SK-N-SH (cell line): ENCODE data around the gene IRF1. TPM values are rescaled to one million over a fixed set of nuclear protein-coding genes. Genes with fewer than 3 reads are reported as not detected.

Experiments
- CTCF ChIA-PET: fragments of 300-600, 350-600 bp; formaldehyde crosslinking; extraction: SDS; loops from one replicate; lab custom pipeline; 2021; lab: Yijun Ruan, JAX
- POLR2A ChIA-PET: fragments of 350-600 bp; sonication (Branson Sonifier 250); formaldehyde crosslinking; extraction: SDS; loops from one replicate; lab custom pipeline; 2020; ENCODE audit warnings: antibody characterized with exemption, inconsistent platforms; lab: Yijun Ruan, JAX
- DNase-seq: peaks from one replicate; pipeline ENCODE4 v3.0.0; 2012
- H2AFZ ChIP-seq: fragments of 200-600 bp; sonication (generic); 2 replicates; pipeline ENCODE4 v1.8.1; 2016; ENCODE audit warnings: antibody characterized with exemption, mild to moderate bottlenecking, low read depth
- H3F3A ChIP-seq: fragments of 200-600 bp; sonication (generic); replicated peaks from 2 replicates; pipeline ENCODE3; 2016; ENCODE audit warnings: antibody characterized with exemption, mild to moderate bottlenecking; ENCODE audit not compliant: insufficient read depth
- H3K27ac ChIP-seq, 2 experiments: fragments of 200-500 bp in 1 of 2; fragments of 200-600 bp in 1 of 2; sonication (Bioruptor generic) in 1 of 2; sonication (generic), shearing (Covaris generic) in 1 of 2; 2 replicates each; pipeline versions ENCODE4 v1.5.1 to v1.6.1; 2014 to 2016; ENCODE audit warnings: low read depth in 2 of 2, inconsistent platforms in 1 of 2, low read length in 1 of 2, mild to moderate bottlenecking in 1 of 2, mixed read lengths in 1 of 2
- H3K27me3 ChIP-seq: fragments of 200-600 bp; sonication (generic), shearing (Covaris generic); 2 replicates; pipeline ENCODE4 v1.6.1; 2016; ENCODE audit warnings: mixed run types; ENCODE audit not compliant: insufficient read depth
- H3K36me3 ChIP-seq, 2 experiments: fragments of 200-500 bp in 1 of 2; fragments of 200-600 bp in 1 of 2; sonication (Bioruptor generic) in 1 of 2; sonication (generic) in 1 of 2; replicated peaks in 1 of 2; 2 replicates each; pipeline versions ENCODE3 to v1.5.1; 2014 to 2016; ENCODE audit warnings: low read length in 1 of 2, mild to moderate bottlenecking in 1 of 2; ENCODE audit not compliant: insufficient read depth in 2 of 2, control insufficient read depth in 1 of 2
- H3K4me1 ChIP-seq, 2 experiments: fragments of 200-500 bp in 1 of 2; fragments of 200-600 bp in 1 of 2; sonication (Bioruptor generic) in 1 of 2; sonication (generic), shearing (Covaris generic) in 1 of 2; 2 replicates each; pipeline versions ENCODE4 v1.5.1 to v1.6.1; 2014 to 2016; ENCODE audit warnings: low read depth in 1 of 2, low read length in 1 of 2, mixed run types in 1 of 2; ENCODE audit not compliant: insufficient read depth in 2 of 2, control insufficient read depth in 1 of 2
- H3K4me2 ChIP-seq: fragments of 200-600 bp; sonication (generic), shearing (Covaris generic); 2 replicates; pipeline ENCODE4 v1.6.1; 2017; ENCODE audit warnings: mixed run types
- H3K4me3 ChIP-seq, 2 experiments: fragments of 200-500 bp in 1 of 2; fragments of 200-600 bp in 1 of 2; sonication (Bioruptor generic) in 1 of 2; sonication (generic), shearing (Covaris generic) in 1 of 2; 2 replicates each; pipeline versions ENCODE4 v1.5.1 to v1.8.1; 2014 to 2016; ENCODE audit warnings: low read depth in 2 of 2, inconsistent platforms in 1 of 2, low read length in 1 of 2, mild to moderate bottlenecking in 1 of 2, mixed read lengths in 1 of 2, moderate library complexity in 1 of 2
- H3K79me2 ChIP-seq: fragments of 200-600 bp; sonication (generic); 2 replicates; pipeline ENCODE4 v1.8.1; 2017; ENCODE audit warnings: mild to moderate bottlenecking; ENCODE audit not compliant: insufficient read depth
- H3K9ac ChIP-seq: fragments of 200-600 bp; sonication (generic); 2 replicates; pipeline ENCODE4 v1.6.1; 2017; ENCODE audit warnings: mixed run types
- H3K9me2 ChIP-seq: fragments of 200-600 bp; sonication (generic); 2 replicates; pipeline ENCODE4 v1.6.1; 2017; ENCODE audit warnings: mixed run types
- H3K9me3 ChIP-seq: fragments of 200-600 bp; sonication (generic); 2 replicates; pipeline ENCODE4 v1.6.1; 2017; ENCODE audit warnings: mixed run types, mild to moderate bottlenecking, moderate library complexity
- H4K20me1 ChIP-seq: fragments of 200-600 bp; sonication (generic); 2 replicates; pipeline ENCODE4 v1.6.1; 2017; ENCODE audit warnings: mild to moderate bottlenecking, mixed run types; ENCODE audit not compliant: insufficient read depth
- CTCF ChIP-seq: fragments of 200-600 bp; sonication (generic); IDR thresholded peaks from 2 replicates; pipeline ENCODE4 v1.6.1; 2017; ENCODE audit warnings: antibody characterized with exemption, mild to moderate bottlenecking, moderate library complexity
- EZH2phosphoT487 ChIP-seq: fragments of 200-600 bp; sonication (generic); IDR thresholded peaks from 2 replicates; pipeline ENCODE4 v1.6.1; 2017; ENCODE audit warnings: low read depth, mixed run types, mild to moderate bottlenecking, antibody characterized with exemption, moderate library complexity, borderline replicate concordance
- GABPA ChIP-seq: IDR thresholded peaks from 2 replicates; pipeline ENCODE4 v1.4.0; 2012; ENCODE audit warnings: low read depth, mild to moderate bottlenecking
- RAD21 ChIP-seq: IDR thresholded peaks from 2 replicates; pipeline ENCODE4 v1.6.1; 2012; ENCODE audit warnings: mild to moderate bottlenecking, low read length
- RCOR1 ChIP-seq: fragments of 150-350 bp; IDR thresholded peaks from 2 replicates; pipeline ENCODE4 v1.6.1; 2017; ENCODE audit warnings: antibody characterized with exemption, low read length
- USF1 ChIP-seq: IDR thresholded peaks from 2 replicates; pipeline ENCODE4 v1.4.0; 2012; ENCODE audit warnings: low read depth, borderline replicate concordance
- YY1 ChIP-seq: IDR thresholded peaks from 2 replicates; pipeline ENCODE4 v1.4.0; 2012; ENCODE audit warnings: low read depth, mild to moderate bottlenecking
- WGBS: methylation state at CpG from one replicate; pipeline ENCODE4 v1.1.6; 2017; ENCODE audit warnings: low lambda C conversion rate; 5-methylcytosine and 5-hydroxymethylcytosine counted together
- polyA plus RNA-seq, 3 experiments: library from polyadenylated mRNA; depleted of rRNA; stranded (reverse); fragments of >200 nt; gene quantifications; 2 replicates each; pipeline ENCODE4 v1.2.3, GENCODE V29; 2012

The IRF1 gene
- polyA plus RNA-seq, 1 of the 3 experiments (the other 2 are of a cell fraction) = 15.2 TPM

- H3K27me3 ChIP-seq = no peaks in the 10 kb centered on the region
- no peak overlapping the region for H3K4me3 ChIP-seq
- no peak overlapping the region; a peak in 1 of 4 replicates for H3K27ac ChIP-seq
- H2AFZ ChIP-seq = no peak overlapping the region
- CTCF ChIA-PET = interaction anchor here (0.9 to 1.2 kb wide), 4 partner anchors 9 to 54 kb away, joined by 3 to 4 read pairs (median 3); no protein-coding TSS in a partner anchor
- H3K9me2 ChIP-seq = no peaks in the 10 kb centered on the region
- H3K36me3 ChIP-seq = peaks cover 3% of the 10 kb centered on the region in 2 experiments
- no peaks in the 10 kb centered on the region for H4K20me1 ChIP-seq
- TF ChIP-seq RCOR1 = no peak
- no peak for TF ChIP-seq EZH2phosphoT487
- no peak for TF ChIP-seq YY1
- TF ChIP-seq USF1 = no peak
- TF ChIP-seq RAD21 = no peak
- POLR2A ChIA-PET = no interaction called here
- WGBS = 70% methylated on average over 4 of the region's 10 CpGs
- H3F3A ChIP-seq = peaks cover 1% of the 10 kb centered on the region
- H3K4me1 ChIP-seq = peaks cover 0 to 22% of the 10 kb centered on the region in 2 experiments; a peak in 1 of 4 replicates
- no peak overlapping the region for H3K9ac ChIP-seq
- no peaks in the 10 kb centered on the region for H3K79me2 ChIP-seq
- H3K4me2 ChIP-seq = no peak overlapping the region
- no peak for DNase-seq
- no peaks in the 10 kb centered on the region for H3K9me3 ChIP-seq
Observed at GRCh38 chr5:132477784-132478365, 12.7 kb downstream of the IRF1 start.

GRCh38 chr5:132476876-132477781 is 13.4 kb downstream of the IRF1 start:
- POLR2A ChIA-PET = no interaction called here
- DNase-seq = no peak
- Histone ChIP-seq H3K27ac (no peak overlapping the region), H3K79me2 (no peaks in the 10 kb centered on the region), H3K36me3 (peaks cover 0 to 2% of the 10 kb centered on the region in 2 experiments), H3K9me2 (no peaks in the 10 kb centered on the region), H3K4me2 (no peak overlapping the region), H3K27me3 (no peaks in the 10 kb centered on the region), H4K20me1 (no peaks in the 10 kb centered on the region), H3K9ac (no peak overlapping the region)
- 82% methylated on average over 4 of the region's 7 CpGs for WGBS
- TF ChIP-seq GABPA (no peak), CTCF (peak; percentile 16; the same call in 1 of the 2 replicates), RCOR1 (no peak)
- TF ChIP-seq, all 33 proteins: peak for 1
- Histone ChIP-seq H3K4me3 (no peak overlapping the region), H3F3A (no peaks in the 10 kb centered on the region), H2AFZ (no peak overlapping the region), H3K4me1 (peaks cover 0 to 22% of the 10 kb centered on the region in 2 experiments; a peak in 1 of 4 replicates), H3K9me3 (no peaks in the 10 kb centered on the region)
- CTCF ChIA-PET = interaction anchor here (0.9 to 1.2 kb wide), 5 partner anchors 10 to 58 kb away, joined by 3 to 4 read pairs (median 3); no protein-coding TSS in a partner anchor
